ENCODE data around the gene MPND. TPM values are rescaled to one million over a fixed set of nuclear protein-coding genes. Genes with fewer than 3 reads are reported as not detected.
"Not testable (repeated sequence)": the region's sequence is repeated elsewhere in the genome, so short reads cannot be mapped to it uniquely, and the experiment has no call there.

The MPND gene
- total RNA-seq, 1 donor from 2014 or later: 14.2 TPM

DNA sequence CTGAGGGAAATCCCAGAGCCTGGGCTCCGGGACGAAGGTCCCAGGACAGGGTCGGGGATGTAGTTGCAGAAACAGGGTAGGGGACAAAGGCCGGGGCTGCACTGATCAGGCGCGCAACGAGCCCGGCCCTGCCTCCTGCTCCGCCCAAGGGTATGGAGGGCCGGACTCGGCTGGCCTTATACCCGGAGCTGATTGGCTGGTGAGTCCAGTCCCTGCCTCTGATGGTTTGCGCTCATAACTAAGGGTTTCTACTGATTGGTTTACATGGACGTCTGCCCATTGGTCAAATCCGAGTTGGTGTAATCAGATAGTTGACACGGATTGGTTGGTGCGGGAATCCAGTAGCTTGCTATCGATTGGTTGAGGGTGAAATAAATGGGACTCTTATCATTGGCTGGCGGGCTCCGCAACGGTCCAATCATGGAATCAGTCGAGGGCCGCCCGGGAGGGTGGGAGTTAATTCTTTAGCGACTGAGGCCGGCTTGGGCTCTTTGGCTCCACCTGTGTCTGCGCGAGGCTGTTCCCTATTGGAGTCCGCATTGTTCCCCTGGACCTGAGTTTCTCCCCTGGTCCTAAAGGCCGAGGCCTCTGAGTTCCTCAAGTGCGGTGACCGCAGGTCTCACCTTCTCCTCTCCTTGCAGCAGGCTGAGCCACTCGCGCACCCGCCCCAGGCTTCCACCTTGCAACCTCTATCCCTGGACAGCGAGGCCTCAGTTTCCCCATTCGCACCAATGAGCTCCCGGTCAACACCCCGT is 570 bp upstream of the MPND start:
- TF ChIP-seq, protein P1, sequence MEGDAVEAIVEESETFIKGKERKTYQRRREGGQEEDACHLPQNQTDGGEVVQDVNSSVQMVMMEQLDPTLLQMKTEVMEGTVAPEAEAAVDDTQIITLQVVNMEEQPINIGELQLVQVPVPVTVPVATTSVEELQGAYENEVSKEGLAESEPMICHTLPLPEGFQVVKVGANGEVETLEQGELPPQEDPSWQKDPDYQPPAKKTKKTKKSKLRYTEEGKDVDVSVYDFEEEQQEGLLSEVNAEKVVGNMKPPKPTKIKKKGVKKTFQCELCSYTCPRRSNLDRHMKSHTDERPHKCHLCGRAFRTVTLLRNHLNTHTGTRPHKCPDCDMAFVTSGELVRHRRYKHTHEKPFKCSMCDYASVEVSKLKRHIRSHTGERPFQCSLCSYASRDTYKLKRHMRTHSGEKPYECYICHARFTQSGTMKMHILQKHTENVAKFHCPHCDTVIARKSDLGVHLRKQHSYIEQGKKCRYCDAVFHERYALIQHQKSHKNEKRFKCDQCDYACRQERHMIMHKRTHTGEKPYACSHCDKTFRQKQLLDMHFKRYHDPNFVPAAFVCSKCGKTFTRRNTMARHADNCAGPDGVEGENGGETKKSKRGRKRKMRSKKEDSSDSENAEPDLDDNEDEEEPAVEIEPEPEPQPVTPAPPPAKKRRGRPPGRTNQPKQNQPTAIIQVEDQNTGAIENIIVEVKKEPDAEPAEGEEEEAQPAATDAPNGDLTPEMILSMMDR (IDR thresholded peaks at IDR 0.05): peak; percentile 52
- Mint-ChIP-seq H3K4me3 (ENCODE audit: unreplicated experiment) (peak overlapping the region; percentile 91), H3K27ac (ENCODE audit: unreplicated experiment) (peak overlapping the region; percentile 94), H3K9me3 (ENCODE audit: unreplicated experiment) (no peaks in the 10 kb centered on the region), H3K36me3 (ENCODE audit: unreplicated experiment) (peaks cover 5% of the 10 kb centered on the region), H3K27me3 (ENCODE audit: unreplicated experiment) (no peaks in the 10 kb centered on the region), H3K4me1 (ENCODE audit: unreplicated experiment) (peaks cover 17% of the 10 kb centered on the region)
- peak; percentile 98 for DNase-seq (ENCODE audit: extremely low spot score, unreplicated experiment)

DNA sequence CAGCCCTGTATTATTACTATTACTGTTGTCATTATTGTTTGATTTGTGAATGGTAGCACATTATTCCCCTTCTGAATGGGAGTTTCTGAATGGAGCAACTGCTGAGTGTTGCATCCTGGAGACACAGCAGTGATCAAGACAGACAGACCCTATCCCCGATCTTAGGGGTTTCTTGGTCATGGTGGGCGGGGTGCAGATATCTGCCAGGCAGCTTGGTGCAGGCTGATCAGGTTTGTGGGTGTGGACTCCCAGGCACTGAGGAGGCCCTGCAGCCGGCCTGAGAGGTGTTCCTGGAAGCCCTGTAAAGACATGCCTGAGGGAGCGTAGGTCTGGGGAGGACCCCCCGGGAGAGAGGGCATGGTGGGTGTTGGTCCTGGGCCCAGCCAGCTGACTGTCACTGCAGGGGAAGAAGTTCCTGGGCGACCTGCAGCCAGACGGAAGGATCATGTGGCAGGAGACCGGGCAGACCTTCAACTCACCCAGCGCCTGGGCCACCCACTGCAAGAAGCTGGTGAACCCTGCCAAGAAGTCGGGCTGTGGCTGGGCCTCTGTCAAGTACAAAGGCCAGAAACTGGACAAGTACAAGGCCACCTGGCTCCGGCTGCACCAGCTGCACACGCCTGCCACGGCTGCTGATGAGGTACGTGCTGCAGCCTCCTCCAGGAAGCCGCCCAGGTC is 2.1 kb downstream of the MPND start:
- TF ChIP-seq, protein P1 (IDR thresholded peaks at IDR 0.05): no peak
- no peaks in the 10 kb centered on the region for H3K9me3 Mint-ChIP-seq (ENCODE audit: unreplicated experiment)
- H3K27ac Mint-ChIP-seq (ENCODE audit: unreplicated experiment): no peak overlapping the region
- H3K27me3 Mint-ChIP-seq (ENCODE audit: unreplicated experiment): no peaks in the 10 kb centered on the region
- peaks cover 6% of the 10 kb centered on the region for H3K36me3 Mint-ChIP-seq (ENCODE audit: unreplicated experiment)
- H3K4me3 Mint-ChIP-seq (ENCODE audit: unreplicated experiment): peak overlapping the region; percentile 26
- peaks cover 10% of the 10 kb centered on the region for H3K4me1 Mint-ChIP-seq (ENCODE audit: unreplicated experiment)
- DNase-seq (ENCODE audit: extremely low spot score, unreplicated experiment): no peak

DNA sequence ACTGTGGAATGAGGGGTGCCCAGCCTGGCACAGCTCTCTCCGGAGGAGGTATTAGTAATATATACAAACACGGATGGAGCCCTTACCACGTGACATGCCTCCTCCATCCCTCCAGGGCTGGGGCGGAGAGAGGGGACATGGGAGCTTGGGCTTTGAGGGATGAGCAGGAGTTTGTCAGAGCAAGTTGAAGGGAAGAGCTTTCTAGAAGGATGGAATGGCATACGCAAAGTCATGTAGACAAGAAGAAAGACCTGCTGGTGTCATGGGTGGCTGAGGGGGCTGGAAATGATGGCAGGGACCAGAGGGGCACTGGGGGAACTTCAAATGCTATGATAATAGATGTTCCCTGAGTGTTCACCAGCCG is 2.6 kb downstream of the MPND start:
- no peak overlapping the region for H3K4me3 Mint-ChIP-seq (ENCODE audit: unreplicated experiment)

DNA sequence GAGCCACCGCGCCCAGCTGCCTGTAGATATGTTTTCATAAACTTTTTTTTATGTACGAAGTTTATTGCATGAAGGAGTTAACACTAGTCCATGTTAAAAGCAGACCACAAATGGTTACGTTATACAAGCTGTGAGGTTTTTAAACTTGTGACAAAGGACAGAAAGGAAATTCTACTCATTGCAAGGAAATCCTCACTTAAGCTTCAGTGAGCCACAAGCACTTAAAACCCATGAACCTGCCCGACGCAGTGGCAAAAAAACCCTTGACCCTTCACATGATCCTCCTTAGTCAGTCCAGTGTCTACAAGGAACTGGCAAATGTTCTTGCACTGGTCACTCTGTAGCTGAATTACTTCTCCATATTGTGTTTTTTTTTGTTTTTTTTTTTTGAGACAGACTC is 4.2 kb downstream of the MPND start:
- Mint-ChIP-seq H3K27me3 (ENCODE audit: unreplicated experiment) (no peaks in the 10 kb centered on the region), H3K27ac (ENCODE audit: unreplicated experiment) (no peak overlapping the region), H3K4me1 (ENCODE audit: unreplicated experiment) (peaks cover 3% of the 10 kb centered on the region), H3K9me3 (ENCODE audit: unreplicated experiment) (no peaks in the 10 kb centered on the region), H3K36me3 (ENCODE audit: unreplicated experiment) (peaks cover 6% of the 10 kb centered on the region), H3K4me3 (ENCODE audit: unreplicated experiment) (no peak overlapping the region)
- TF ChIP-seq, protein P1 (IDR thresholded peaks at IDR 0.05): no peak
- DNase-seq (ENCODE audit: extremely low spot score, unreplicated experiment): no peak

More for the DNA sequence above, 2.6 kb downstream of the MPND start:
- Mint-ChIP-seq H3K36me3 (ENCODE audit: unreplicated experiment) (peaks cover 6% of the 10 kb centered on the region), H3K9me3 (ENCODE audit: unreplicated experiment) (no peaks in the 10 kb centered on the region), H3K27ac (ENCODE audit: unreplicated experiment) (no peak overlapping the region), H3K4me1 (ENCODE audit: unreplicated experiment) (peaks cover 10% of the 10 kb centered on the region), H3K27me3 (ENCODE audit: unreplicated experiment) (no peaks in the 10 kb centered on the region)
- DNase-seq (ENCODE audit: extremely low spot score, unreplicated experiment): no peak
- TF ChIP-seq, protein P1 (IDR thresholded peaks at IDR 0.05): no peak

DNA sequence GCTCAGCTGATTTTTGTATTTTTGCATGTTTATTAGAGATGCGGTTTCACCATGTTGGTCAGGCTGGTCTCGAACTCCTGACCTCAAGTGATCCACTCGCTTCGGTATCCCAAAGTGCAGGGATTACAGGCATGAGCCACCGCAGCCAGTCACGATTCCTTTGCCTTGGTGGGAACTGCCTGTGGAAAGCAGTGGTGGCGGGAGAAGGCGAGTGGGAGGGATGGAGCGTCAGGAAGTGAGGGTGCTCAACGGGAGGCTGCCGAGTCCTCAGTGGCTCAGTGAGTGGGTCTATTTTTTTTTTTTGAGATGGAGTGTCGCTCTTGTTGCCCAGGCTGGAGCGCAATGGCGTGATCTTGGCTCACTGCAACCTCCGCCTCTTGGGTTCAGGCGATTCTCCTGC is 5.9 kb downstream of the MPND start:
- not testable (repeated sequence) for H3K4me1 Mint-ChIP-seq (ENCODE audit: unreplicated experiment); H3K27me3 Mint-ChIP-seq (ENCODE audit: unreplicated experiment); DNase-seq (ENCODE audit: extremely low spot score, unreplicated experiment); H3K36me3 Mint-ChIP-seq (ENCODE audit: unreplicated experiment); H3K4me3 Mint-ChIP-seq (ENCODE audit: unreplicated experiment); H3K9me3 Mint-ChIP-seq (ENCODE audit: unreplicated experiment); H3K27ac Mint-ChIP-seq (ENCODE audit: unreplicated experiment)

Data from osteocyte (in vitro differentiated cells).